Upper lobe of left lung (tissue), 4 donors: ENCODE measurements around the gene OXSR1.

Experiments used
- EP300 ChIP-seq, 4 donors: sonication (generic); formaldehyde crosslinking; IDR thresholded peaks; one replicate each; pipeline ENCODE4 v1.5.1; 2017; ENCODE audit warnings: antibody characterized with exemption in 4 of 4, control low read depth in 2 of 4
- POLR2A ChIP-seq, 4 donors: fragments of 450-650 bp; IDR thresholded peaks; one replicate each; pipeline ENCODE4 v1.5.1; 2016 to 2017; ENCODE audit warnings: antibody characterized with exemption in 4 of 4, mild to moderate bottlenecking in 2 of 4
- POLR2AphosphoS5 ChIP-seq, 2 donors: sonication (generic); formaldehyde crosslinking; IDR thresholded peaks; one replicate each; pipeline ENCODE4 v1.5.1; 2017; ENCODE audit warnings: antibody characterized with exemption in 2 of 2
- TF ChIP-seq, protein P1 (sequence below), 6 experiments: fragments of 450-650 bp in 4 of 6; fragments of 200-600 bp in 2 of 6; sonication (generic) in 2 of 6; IDR thresholded peaks; one replicate each; pipeline ENCODE4 v1.5.1; 2016 to 2019; ENCODE audit warnings: antibody characterized with exemption in 6 of 6

DNA sequence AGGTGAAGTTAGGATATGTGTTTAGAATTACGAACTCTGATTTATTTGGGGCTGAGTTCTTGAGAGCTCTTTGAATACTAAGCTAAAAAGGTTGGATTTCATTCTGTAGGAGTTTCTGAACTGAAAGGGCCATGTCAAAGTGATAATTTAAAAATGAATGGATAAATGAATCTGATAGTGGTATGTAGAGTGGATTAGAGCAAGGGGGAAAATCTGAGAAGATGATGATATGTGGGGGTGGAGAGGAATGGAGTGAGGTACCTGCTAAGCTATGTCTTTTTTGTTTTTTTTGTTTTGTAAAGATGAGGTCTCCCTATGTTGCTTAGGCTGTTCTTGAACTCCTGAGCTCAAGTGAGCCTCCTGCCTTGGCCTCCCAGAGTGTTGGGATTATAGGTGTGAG is 55.7 kb downstream of the OXSR1 start:
- TF ChIP-seq, protein P1, sequence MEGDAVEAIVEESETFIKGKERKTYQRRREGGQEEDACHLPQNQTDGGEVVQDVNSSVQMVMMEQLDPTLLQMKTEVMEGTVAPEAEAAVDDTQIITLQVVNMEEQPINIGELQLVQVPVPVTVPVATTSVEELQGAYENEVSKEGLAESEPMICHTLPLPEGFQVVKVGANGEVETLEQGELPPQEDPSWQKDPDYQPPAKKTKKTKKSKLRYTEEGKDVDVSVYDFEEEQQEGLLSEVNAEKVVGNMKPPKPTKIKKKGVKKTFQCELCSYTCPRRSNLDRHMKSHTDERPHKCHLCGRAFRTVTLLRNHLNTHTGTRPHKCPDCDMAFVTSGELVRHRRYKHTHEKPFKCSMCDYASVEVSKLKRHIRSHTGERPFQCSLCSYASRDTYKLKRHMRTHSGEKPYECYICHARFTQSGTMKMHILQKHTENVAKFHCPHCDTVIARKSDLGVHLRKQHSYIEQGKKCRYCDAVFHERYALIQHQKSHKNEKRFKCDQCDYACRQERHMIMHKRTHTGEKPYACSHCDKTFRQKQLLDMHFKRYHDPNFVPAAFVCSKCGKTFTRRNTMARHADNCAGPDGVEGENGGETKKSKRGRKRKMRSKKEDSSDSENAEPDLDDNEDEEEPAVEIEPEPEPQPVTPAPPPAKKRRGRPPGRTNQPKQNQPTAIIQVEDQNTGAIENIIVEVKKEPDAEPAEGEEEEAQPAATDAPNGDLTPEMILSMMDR (IDR thresholded peaks at IDR 0.05), result no peak
- TF ChIP-seq POLR2AphosphoS5 (IDR thresholded peaks at IDR 0.05) (no peak), POLR2A (IDR thresholded peaks at IDR 0.05) (no peak), EP300 (IDR thresholded peaks at IDR 0.05) (no peak)
